ENCODE data around the gene NPAS3.

NPAS3 gene

DNA sequence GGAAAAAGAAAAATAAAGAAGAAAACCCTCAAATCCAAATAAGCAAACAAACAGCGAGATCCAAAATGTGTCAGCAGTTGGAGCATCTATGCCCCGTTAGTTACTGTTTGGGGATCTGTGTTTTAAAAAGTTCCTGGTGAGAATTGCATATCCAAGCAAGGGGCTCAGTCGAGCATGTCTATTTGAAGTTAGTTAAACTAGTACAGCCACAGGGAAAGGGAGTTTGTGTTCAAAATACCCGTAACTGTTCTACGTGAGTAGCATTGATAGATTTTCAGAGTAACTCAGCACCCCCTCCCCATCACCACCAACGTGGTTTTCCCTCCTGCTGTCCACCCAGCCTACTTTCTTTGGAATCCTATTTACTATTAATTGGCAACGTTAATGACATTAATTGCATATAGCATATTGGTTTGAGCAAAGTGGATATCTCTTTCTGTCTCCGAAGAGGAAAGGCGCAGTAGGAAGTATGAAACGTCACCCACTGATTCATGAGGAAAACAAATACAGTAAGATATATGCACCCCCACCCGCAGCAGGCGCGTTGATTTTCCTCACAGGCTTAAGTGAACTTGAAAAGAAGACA, 1.5 kb downstream of the NPAS3 start:
- Histone ChIP-seq H3K4me2 (ENCODE audit: low read depth, low read length, poor library complexity, severe bottlenecking) (no peak overlapping the region), H3K4me1 (ENCODE audit: insufficient read depth, low read length, poor library complexity, severe bottlenecking) (no peaks in the 10 kb centered on the region), H4K20me1 (ENCODE audit: insufficient read depth, low read length, poor library complexity, severe bottlenecking) (no peaks in the 10 kb centered on the region), H3K9me3 (ENCODE audit: insufficient read depth, low read depth, low read length) (no peaks in the 10 kb centered on the region), H3K27me3 (ENCODE audit: insufficient read depth, low read length, poor library complexity, severe bottlenecking) (no peaks in the 10 kb centered on the region), H3K4me3 (ENCODE audit: low read length, poor library complexity, severe bottlenecking) (no peak overlapping the region), H3K36me3 (ENCODE audit: insufficient read depth, low read length) (no peaks in the 10 kb centered on the region), H2AFZ (ENCODE audit: low read length) (no peak overlapping the region), H3F3A (ENCODE audit: low read depth) (no peaks in the 10 kb centered on the region), H3K9ac (ENCODE audit: low read depth, low read length, poor library complexity, severe bottlenecking) (no peak overlapping the region), H3K79me2 (ENCODE audit: insufficient read depth, low read length) (no peaks in the 10 kb centered on the region), H3K9me2 (replicated peaks; ENCODE audit: low read depth, low read length) (no peaks in the 10 kb centered on the region)
- TF ChIP-seq, protein P1, sequence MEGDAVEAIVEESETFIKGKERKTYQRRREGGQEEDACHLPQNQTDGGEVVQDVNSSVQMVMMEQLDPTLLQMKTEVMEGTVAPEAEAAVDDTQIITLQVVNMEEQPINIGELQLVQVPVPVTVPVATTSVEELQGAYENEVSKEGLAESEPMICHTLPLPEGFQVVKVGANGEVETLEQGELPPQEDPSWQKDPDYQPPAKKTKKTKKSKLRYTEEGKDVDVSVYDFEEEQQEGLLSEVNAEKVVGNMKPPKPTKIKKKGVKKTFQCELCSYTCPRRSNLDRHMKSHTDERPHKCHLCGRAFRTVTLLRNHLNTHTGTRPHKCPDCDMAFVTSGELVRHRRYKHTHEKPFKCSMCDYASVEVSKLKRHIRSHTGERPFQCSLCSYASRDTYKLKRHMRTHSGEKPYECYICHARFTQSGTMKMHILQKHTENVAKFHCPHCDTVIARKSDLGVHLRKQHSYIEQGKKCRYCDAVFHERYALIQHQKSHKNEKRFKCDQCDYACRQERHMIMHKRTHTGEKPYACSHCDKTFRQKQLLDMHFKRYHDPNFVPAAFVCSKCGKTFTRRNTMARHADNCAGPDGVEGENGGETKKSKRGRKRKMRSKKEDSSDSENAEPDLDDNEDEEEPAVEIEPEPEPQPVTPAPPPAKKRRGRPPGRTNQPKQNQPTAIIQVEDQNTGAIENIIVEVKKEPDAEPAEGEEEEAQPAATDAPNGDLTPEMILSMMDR (conservative IDR thresholded peaks at IDR 0.05; ENCODE audit: low read length), result no peak
- no peak for TF ChIP-seq EZH2phosphoT487 (IDR thresholded peaks at IDR 0.05; ENCODE audit: borderline replicate concordance)

DNA sequence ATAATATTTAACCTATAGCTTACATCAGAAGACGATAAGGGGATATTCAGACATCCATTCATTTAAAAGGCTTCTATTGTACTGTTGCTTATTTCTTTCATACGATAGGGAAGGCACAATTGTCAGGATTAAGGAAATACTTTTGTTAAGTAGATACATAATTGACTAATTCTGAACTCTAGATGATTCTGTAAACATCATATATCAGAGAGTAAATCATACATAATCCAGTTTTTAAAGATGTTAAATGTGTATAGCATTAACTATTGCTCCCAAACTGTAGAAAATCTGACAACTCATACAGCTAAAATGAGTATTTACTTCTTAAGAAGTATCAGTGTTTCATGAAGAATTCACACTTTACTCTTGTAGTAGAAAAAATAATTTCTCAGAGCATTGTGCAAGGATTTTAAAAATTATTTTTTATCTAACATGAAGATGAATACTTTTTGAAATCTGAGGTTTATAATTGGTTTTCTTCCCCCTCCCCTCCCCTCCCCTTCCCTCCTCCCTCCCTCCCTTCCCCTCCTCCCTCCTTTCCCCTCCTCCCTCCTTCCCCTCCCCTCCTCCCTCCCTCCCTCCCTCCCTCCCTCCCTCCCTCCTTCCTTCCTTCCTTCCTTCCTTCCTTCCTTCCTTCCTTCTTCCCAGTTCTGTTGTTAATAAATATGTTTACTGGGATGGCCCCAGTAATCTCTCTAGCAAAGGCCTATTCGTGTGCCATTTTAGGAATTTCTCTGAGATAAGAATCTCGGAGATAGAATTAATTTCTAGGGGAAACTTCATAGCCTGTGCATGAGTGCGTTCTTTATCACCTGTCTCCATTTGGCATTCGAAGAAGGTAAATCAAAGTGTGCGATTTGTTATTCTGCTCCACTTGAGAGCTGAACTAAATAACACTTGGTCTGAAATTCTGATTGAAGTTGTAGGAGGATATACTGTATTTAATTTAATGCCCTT, 2.3 kb downstream of the NPAS3 start:
- Histone ChIP-seq H3F3A (ENCODE audit: low read depth) (no peaks in the 10 kb centered on the region), H3K27me3 (ENCODE audit: insufficient read depth, low read length, poor library complexity, severe bottlenecking) (no peaks in the 10 kb centered on the region), H3K36me3 (ENCODE audit: insufficient read depth, low read length) (no peaks in the 10 kb centered on the region), H3K4me2 (ENCODE audit: low read depth, low read length, poor library complexity, severe bottlenecking) (no peak overlapping the region), H3K9me3 (ENCODE audit: insufficient read depth, low read depth, low read length) (no peaks in the 10 kb centered on the region), H3K79me2 (ENCODE audit: insufficient read depth, low read length) (no peaks in the 10 kb centered on the region), H3K4me3 (ENCODE audit: low read length, poor library complexity, severe bottlenecking) (no peak overlapping the region), H3K4me1 (ENCODE audit: insufficient read depth, low read length, poor library complexity, severe bottlenecking) (no peaks in the 10 kb centered on the region), H3K9me2 (replicated peaks; ENCODE audit: low read depth, low read length) (no peaks in the 10 kb centered on the region), H3K9ac (ENCODE audit: low read depth, low read length, poor library complexity, severe bottlenecking) (no peak overlapping the region), H4K20me1 (ENCODE audit: insufficient read depth, low read length, poor library complexity, severe bottlenecking) (no peaks in the 10 kb centered on the region), H2AFZ (ENCODE audit: low read length) (no peak overlapping the region)
- TF ChIP-seq EZH2phosphoT487 (IDR thresholded peaks at IDR 0.05; ENCODE audit: borderline replicate concordance), result no peak
- TF ChIP-seq, protein P1 (conservative IDR thresholded peaks at IDR 0.05; ENCODE audit: low read length), result no peak

DNA sequence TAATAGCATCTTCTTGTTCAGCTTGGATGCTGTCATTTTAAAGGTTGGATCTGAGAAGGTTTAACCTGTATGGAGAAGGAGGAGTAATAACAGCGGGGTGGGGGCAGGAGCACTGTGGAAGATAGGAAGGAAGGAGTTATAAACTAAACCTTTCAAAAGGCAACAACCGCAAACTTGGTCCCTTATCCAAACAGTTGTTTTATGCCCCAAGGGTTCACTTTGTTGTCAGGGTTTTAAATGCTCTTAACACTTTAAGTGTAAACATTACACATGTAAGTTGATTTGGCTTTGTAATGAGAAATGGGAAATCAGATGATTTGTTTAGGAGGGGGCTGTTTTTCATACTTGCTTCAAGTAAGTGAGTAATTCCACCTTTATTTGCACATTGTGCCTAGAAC, 3.0 kb downstream of the NPAS3 start:
- H3K9me2 ChIP-seq (replicated peaks; ENCODE audit: low read depth, low read length), result no peaks in the 10 kb centered on the region
- no peak overlapping the region for H3K9ac ChIP-seq (ENCODE audit: low read depth, low read length, poor library complexity, severe bottlenecking)
- TF ChIP-seq, protein P1 (conservative IDR thresholded peaks at IDR 0.05; ENCODE audit: low read length), result no peak
- no peak for TF ChIP-seq EZH2phosphoT487 (IDR thresholded peaks at IDR 0.05; ENCODE audit: borderline replicate concordance)
- H3K4me1 ChIP-seq (ENCODE audit: insufficient read depth, low read length, poor library complexity, severe bottlenecking), result no peaks in the 10 kb centered on the region
- no peaks in the 10 kb centered on the region for H3K36me3 ChIP-seq (ENCODE audit: insufficient read depth, low read length)
- no peak overlapping the region for H2AFZ ChIP-seq (ENCODE audit: low read length)
- no peaks in the 10 kb centered on the region for H3K27me3 ChIP-seq (ENCODE audit: insufficient read depth, low read length, poor library complexity, severe bottlenecking)
- no peaks in the 10 kb centered on the region for H3K79me2 ChIP-seq (ENCODE audit: insufficient read depth, low read length)
- no peaks in the 10 kb centered on the region for H3K9me3 ChIP-seq (ENCODE audit: insufficient read depth, low read depth, low read length)
- no peak overlapping the region for H3K4me2 ChIP-seq (ENCODE audit: low read depth, low read length, poor library complexity, severe bottlenecking)
- no peaks in the 10 kb centered on the region for H3F3A ChIP-seq (ENCODE audit: low read depth)
- H4K20me1 ChIP-seq (ENCODE audit: insufficient read depth, low read length, poor library complexity, severe bottlenecking), result no peaks in the 10 kb centered on the region
- H3K4me3 ChIP-seq (ENCODE audit: low read length, poor library complexity, severe bottlenecking), result no peak overlapping the region

All from Loucy (cell line).